Skeletal muscle tissue (tissue), 4 donors: ENCODE data around the gene CCDC57. TPM values are rescaled to one million over a fixed set of nuclear protein-coding genes. Genes with fewer than 3 reads are reported as not detected.

Experiments used
- H3K27ac ChIP-seq: one replicate; pipeline ENCODE4 v1.7.0; 2013; ENCODE audit warnings: mild to moderate bottlenecking, low read depth, low read length, inconsistent platforms
- H3K27me3 ChIP-seq, 3 donors: one replicate each; pipeline ENCODE4 v1.7.0; 2013; ENCODE audit warnings: low read length in 3 of 3; ENCODE audit not compliant: control insufficient read depth in 3 of 3, insufficient read depth in 3 of 3
- H3K36me3 ChIP-seq, 3 donors: one replicate each; pipeline ENCODE4 v1.7.0; 2013; ENCODE audit warnings: low read length in 3 of 3; ENCODE audit not compliant: control insufficient read depth in 3 of 3, insufficient read depth in 3 of 3
- H3K4me1 ChIP-seq, 3 donors: one replicate each; pipeline ENCODE4 v1.7.0; 2013; ENCODE audit warnings: low read length in 3 of 3, mild to moderate bottlenecking in 3 of 3; ENCODE audit not compliant: control insufficient read depth in 3 of 3, insufficient read depth in 3 of 3
- H3K4me3 ChIP-seq, 3 donors: one replicate each; pipeline ENCODE4 v1.7.0; 2013; ENCODE audit warnings: low read length in 3 of 3
- H3K9ac ChIP-seq, 3 donors: one replicate each; pipeline ENCODE4 v1.7.0; 2013; ENCODE audit warnings: low read length in 3 of 3, mild to moderate bottlenecking in 3 of 3, moderate library complexity in 2 of 3, low read depth in 1 of 3
- H3K9me3 ChIP-seq, 3 donors: one replicate each; pipeline ENCODE4 v1.7.0; 2013; ENCODE audit warnings: low read length in 3 of 3; ENCODE audit not compliant: control insufficient read depth in 3 of 3
- total RNA-seq: library from RNA; depleted of rRNA; stranded (reverse); fragments of >200 nt; gene quantifications from one replicate; pipeline ENCODE4 v1.2.3, GENCODE V29; 2014
- donor health status: Osteomylitis.

CCDC57 gene
- total RNA-seq, 1 donor from 2014 or later: 11.5 TPM

DNA sequence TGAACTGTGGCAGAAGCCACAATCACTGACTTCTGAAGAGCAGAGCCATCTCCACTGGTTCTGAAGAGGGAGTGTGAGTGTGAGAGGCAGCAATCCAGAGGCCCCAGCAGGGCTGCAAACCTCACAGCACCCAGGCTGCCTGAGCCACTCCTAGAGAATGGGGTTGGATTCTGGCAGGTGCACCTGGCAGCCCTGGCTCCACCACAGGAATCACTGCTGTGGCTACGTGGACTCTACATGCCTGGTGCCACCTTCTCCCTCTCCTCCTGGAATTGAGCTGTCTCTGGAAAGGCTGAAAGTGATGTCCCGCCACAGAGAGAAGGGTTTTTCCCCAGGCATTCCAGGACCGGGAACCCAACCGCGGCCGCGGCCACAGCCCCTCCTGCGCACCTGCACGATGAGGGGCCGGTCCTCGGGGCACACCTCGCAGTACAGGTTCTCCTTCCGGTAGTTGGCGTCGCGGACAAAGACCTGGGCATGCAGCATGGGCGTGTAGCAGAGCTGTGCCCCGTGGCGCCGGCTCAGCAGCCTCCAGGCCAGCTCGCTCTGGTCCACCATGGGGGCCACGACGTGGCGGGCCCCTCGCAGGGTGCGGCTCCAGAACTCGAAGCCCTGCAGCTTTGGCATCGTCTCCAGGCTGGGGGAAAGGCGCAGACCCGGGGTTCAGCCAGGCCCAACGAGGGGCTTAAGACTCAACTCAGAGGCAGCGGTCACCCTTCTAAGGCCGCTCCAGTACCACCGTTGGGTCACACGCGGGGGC, 148.0 kb downstream of the CCDC57 start:
- Histone ChIP-seq H3K36me3 (peaks cover 38 to 41% (median 40%) of the 10 kb centered on the region in 3 donors), H3K9ac (peak overlapping the region; percentile 83 to 96 (median 93)), H3K4me1 (peaks cover 21 to 30% (median 25%) of the 10 kb centered on the region in 3 donors), H3K27ac (no peak overlapping the region), H3K27me3 (no peaks in the 10 kb centered on the region), H3K9me3 (no peaks in the 10 kb centered on the region), H3K4me3 (peak overlapping the region; percentile 66 to 91 (median 80))

- Histone ChIP-seq H3K36me3 (peaks cover 40 to 46% (median 42%) of the 10 kb centered on the region in 3 donors), H3K9me3 (no peaks in the 10 kb centered on the region), H3K4me1 (peaks cover 21 to 30% (median 25%) of the 10 kb centered on the region in 3 donors), H3K27ac (no peak overlapping the region), H3K9ac (peak overlapping the region in 1 of 3 donors; percentile 96), H3K4me3 (peak overlapping the region in 1 of 3 donors; percentile 91), H3K27me3 (no peaks in the 10 kb centered on the region)
These were observed 148.9 kb downstream of the CCDC57 start for GRCh38 chr17:82063424-82064415.

- Histone ChIP-seq H3K36me3 (peaks cover 40 to 48% (median 44%) of the 10 kb centered on the region in 3 donors), H3K9ac (no peak overlapping the region), H3K9me3 (no peaks in the 10 kb centered on the region), H3K27ac (no peak overlapping the region), H3K4me1 (peaks cover 21 to 30% (median 25%) of the 10 kb centered on the region in 3 donors), H3K4me3 (no peak overlapping the region), H3K27me3 (no peaks in the 10 kb centered on the region)
These were observed 149.7 kb downstream of the CCDC57 start for GRCh38 chr17:82062984-82063368.

DNA sequence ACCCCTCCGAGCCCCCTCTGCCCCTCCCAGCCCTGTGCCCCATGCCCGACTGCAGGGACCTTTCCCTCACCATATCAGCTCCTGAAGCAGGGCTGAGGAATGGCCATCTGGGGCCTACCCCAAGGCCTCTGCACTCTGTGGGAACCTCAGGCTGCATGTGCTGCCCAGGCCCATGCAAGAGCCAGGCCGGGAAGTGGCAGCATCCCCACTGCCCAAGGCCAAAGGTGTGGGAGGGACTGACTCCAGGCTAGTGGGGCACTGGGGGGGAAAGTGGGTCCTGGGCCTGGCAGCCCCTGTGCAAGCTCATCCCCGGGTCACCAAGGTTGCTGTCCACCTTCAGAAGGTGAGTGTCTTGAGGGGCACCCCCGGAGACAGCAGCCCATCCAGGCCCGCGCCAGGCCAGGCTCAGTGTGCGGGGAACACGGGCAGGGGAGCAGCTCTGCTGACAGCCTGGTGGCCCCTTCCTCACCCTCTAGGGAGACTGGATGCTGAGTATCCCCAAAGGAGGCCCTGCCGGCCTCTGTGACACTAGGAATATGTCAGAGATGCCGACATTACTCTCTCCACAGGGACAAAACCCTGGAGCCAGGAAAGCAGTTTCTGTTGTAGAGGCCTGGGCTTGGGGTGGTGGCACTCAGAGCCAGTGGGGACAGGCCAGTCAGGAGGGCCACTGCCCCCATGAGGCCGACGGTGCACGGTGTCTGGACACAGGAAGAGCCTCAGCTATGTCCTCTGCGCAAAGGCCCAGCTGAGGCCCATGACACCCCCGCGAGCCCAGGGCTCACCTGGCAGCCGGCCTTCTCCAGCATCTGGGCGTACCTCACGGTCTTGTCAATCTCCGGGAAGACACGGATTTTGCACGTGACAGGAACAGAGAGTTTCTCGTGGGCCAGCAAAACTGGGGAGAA, 150.3 kb downstream of the CCDC57 start:
- H3K27me3 ChIP-seq: no peaks in the 10 kb centered on the region
- H3K27ac ChIP-seq: no peak overlapping the region
- no peaks in the 10 kb centered on the region for H3K9me3 ChIP-seq
- H3K4me1 ChIP-seq: peaks cover 21 to 30% (median 25%) of the 10 kb centered on the region in 3 donors
- no peak overlapping the region for H3K4me3 ChIP-seq
- H3K9ac ChIP-seq: no peak overlapping the region
- H3K36me3 ChIP-seq: peaks cover 46 to 53% (median 47%) of the 10 kb centered on the region in 3 donors

DNA sequence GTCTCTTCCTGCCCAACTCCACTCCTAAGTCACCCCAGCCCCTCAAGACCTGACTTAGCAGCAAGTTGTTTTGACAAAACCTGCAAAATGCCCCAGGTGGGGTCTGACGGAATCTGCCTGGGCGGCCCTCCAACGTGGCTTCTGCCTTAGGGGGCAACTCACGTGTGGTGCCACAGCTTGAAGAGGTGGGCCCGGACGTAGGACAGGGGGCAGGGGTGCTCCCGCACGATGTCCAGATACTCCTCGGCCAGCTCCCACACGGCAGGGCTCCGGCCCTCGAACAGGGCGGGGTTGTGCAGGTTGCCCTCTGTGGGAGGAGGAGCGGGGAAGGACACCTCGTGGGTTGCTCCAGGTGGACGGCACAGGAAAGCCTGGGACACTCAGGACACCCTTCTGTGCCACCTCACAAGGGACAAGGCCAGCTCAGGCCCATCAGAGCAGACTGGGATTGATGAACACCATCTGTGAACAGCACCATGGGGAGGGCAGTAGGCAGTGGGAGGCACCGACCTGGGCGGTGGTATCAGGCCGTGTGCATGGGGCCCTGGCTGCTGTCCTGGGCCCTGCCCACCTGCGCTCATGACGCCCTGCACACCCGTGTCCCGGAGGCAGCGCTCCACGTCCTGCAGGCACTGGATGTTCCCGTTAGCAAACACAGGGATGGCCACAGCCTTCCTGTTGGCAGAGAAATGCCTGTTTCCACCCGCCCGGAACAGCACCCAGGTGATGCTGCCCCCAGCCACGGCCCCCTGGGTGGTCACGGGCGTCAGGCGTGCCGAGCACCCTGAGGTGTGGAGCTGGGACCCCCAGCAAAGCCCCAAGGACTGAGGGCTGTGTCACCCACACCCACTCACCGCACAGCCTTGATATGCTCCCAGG, 151.4 kb downstream of the CCDC57 start:
- Histone ChIP-seq H3K36me3 (peaks cover 54 to 64% (median 56%) of the 10 kb centered on the region in 3 donors), H3K27ac (no peak overlapping the region), H3K9me3 (no peaks in the 10 kb centered on the region), H3K27me3 (no peaks in the 10 kb centered on the region), H3K4me3 (no peak overlapping the region), H3K9ac (no peak overlapping the region), H3K4me1 (peaks cover 19 to 28% (median 25%) of the 10 kb centered on the region in 3 donors)

DNA sequence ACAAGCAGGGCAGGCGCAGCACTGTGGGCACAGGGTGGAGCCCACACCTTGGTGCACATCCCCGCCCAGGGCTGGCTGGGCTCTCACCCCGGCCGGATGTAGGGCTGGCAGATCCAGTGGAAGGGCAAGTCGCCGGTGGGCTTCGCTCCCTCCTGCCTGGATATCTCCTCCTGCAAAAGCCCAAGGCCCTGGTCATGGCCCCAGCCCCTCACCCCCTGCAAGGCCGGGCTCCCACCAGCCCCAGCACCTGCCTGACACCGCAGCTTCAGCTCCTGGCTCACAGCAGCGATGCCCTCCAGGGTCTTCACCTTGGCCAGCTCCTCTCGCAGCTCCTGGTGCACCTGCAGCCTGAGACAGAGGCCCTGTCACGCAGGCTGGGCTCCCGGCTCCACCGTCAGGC, 152.0 kb downstream of the CCDC57 start:
- Histone ChIP-seq H3K36me3 (peaks cover 60 to 70% (median 63%) of the 10 kb centered on the region in 3 donors), H3K4me3 (no peak overlapping the region), H3K4me1 (peaks cover 15 to 22% (median 22%) of the 10 kb centered on the region in 3 donors), H3K9ac (no peak overlapping the region), H3K27ac (no peak overlapping the region), H3K27me3 (no peaks in the 10 kb centered on the region), H3K9me3 (no peaks in the 10 kb centered on the region)

DNA sequence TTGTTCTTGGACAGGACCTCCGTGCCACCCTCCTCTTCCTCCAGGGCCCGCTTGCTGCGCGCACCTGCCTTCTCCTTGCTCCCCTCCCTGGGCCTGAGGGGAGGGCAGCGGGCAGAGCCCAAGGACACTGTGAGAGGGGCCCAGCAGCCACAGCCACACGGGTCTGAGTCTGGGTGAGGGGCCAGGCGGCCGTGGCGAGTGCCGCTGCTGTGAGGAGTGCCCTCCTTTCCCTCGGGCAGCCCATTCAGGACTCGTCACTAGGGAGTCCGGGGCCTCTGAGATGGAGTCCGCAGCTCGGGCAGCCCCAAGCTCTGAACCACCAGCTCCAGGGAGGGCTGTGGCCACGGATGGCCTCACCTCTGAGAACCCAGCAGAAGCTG, 152.7 kb downstream of the CCDC57 start:
- Histone ChIP-seq H3K27ac (no peak overlapping the region), H3K4me3 (no peak overlapping the region), H3K27me3 (no peaks in the 10 kb centered on the region), H3K4me1 (peaks cover 15 to 19% (median 19%) of the 10 kb centered on the region in 3 donors), H3K36me3 (peaks cover 65 to 75% (median 69%) of the 10 kb centered on the region in 3 donors), H3K9ac (no peak overlapping the region), H3K9me3 (no peaks in the 10 kb centered on the region)

DNA sequence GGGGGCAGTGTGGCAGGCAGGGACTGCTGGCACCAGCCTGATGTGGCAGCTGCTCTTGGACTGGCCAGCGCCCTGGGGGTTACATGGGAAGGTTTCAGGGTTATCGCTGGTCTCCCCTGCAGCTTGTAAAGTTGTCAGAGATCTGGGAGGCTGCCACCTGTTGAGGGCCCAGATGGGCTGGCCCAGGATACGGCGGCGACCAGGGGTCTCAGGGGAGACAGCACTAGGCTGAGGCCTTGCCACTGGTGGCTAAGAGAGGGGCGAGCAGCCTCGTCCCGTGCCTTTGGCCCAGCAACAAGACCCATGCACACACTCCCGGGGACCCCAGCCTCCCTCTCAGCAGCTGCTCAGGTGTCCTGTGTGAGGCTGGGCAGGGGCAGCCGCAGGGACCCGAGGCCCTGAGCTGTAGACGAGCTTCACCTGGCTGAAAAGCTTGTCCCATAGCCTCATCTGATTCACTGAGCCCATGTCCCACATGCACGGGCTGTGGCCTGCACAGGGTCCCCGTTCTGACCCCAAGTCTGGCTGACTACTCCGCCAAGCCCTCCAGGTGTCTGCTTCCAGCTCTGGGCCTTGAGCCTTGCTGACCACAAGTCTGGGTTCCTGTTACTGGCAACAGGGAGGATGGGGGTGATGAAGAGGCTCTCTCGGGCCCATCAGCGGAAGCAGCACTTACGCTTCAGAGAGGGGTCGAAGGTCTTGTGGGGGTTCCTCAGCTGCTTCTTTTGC, 153.2 kb downstream of the CCDC57 start:
- H3K27ac ChIP-seq: no peak overlapping the region
- no peaks in the 10 kb centered on the region for H3K9me3 ChIP-seq
- peaks cover 70 to 79% (median 75%) of the 10 kb centered on the region in 3 donors for H3K36me3 ChIP-seq
- peaks cover 9 to 14% (median 14%) of the 10 kb centered on the region in 3 donors for H3K4me1 ChIP-seq
- H3K4me3 ChIP-seq: no peak overlapping the region
- no peak overlapping the region for H3K9ac ChIP-seq
- H3K27me3 ChIP-seq: no peaks in the 10 kb centered on the region
